ENCODE results near the gene MRPS2.

GRCh38 chr9:135551456-135551855 is 51.0 kb downstream of the MRPS2 start:
- TF ChIP-seq CTCF (conservative IDR thresholded peaks at IDR 0.05), result no peak
- no peak for TF ChIP-seq ZFX (IDR thresholded peaks at IDR 0.05)

Data from C4-2B (cell line).